Activated T-cell treated with anti-CD3 and anti-CD28 coated beads, Interleukin-2, amount 50 U/mL, for 72 hours (primary cell): ENCODE data around the gene TAMALIN. TPM values are rescaled to one million over a fixed set of nuclear protein-coding genes. Genes with fewer than 3 reads are reported as not detected.

Experiments used
- ATAC-seq, 2 donors: fragments of 150-1000 bp; cut with Tn5 transposase; replicated peaks in 1 of 2; 2 replicates each; pipeline ENCODE4 v1.10.0; 2021; ENCODE audit warnings: moderate library complexity in 2 of 2, mild to moderate bottlenecking in 1 of 2
- DNase-seq, 2 donors: peaks; one replicate each; pipeline ENCODE4 v3.0.0; 2021 to 2022; ENCODE audit warnings: mixed read lengths in 1 of 2
- H3K27ac Mint-ChIP-seq: one replicate; pipeline ENCODE4 v1.8.0; 2022; ENCODE audit warnings: mild to moderate bottlenecking, moderate library complexity, mixed read lengths
- H3K27me3 Mint-ChIP-seq: one replicate; pipeline ENCODE4 v1.8.0; 2022; ENCODE audit warnings: low read depth, mixed read lengths
- H3K36me3 Mint-ChIP-seq, 2 donors: one replicate each; pipeline ENCODE4 v1.8.0; 2022; ENCODE audit warnings: mixed read lengths in 2 of 2, mild to moderate bottlenecking in 1 of 2; ENCODE audit not compliant: insufficient read depth in 2 of 2
- H3K4me1 Mint-ChIP-seq: one replicate; pipeline ENCODE4 v1.8.0; 2022; ENCODE audit warnings: low read depth, mixed read lengths
- H3K4me3 Mint-ChIP-seq, 2 donors: one replicate each; pipeline ENCODE4 v1.8.0; 2022; ENCODE audit warnings: mild to moderate bottlenecking in 2 of 2, mixed read lengths in 2 of 2, moderate library complexity in 2 of 2
- H3K9me3 Mint-ChIP-seq, 2 donors: one replicate each; pipeline ENCODE4 v1.8.0; 2022; ENCODE audit warnings: mixed read lengths in 2 of 2
- total RNA-seq, 2 donors: library from RNA; stranded (reverse); gene quantifications; one replicate each; pipeline ENCODE4 v1.2.3, GENCODE V29; 2022

TAMALIN gene
- total RNA-seq = 10 to 100 TPM; 10.0 to 11.1 TPM

GRCh38 chr12:52006726-52007157, at the start of gene TAMALIN:
TAMALIN (plus strand) TSS chr12:52006946; CDS start chr12:52007020, 74 bp downstream.
- Mint-ChIP-seq H3K4me3 (peak within 1 kb of the TSS; percentile 81 to 91), H3K27ac (peak within 1 kb of the TSS; percentile 18), H3K27me3 (peaks cover 17% of the 10 kb centered on the region), H3K9me3 (no peaks in the 10 kb centered on the region), H3K4me1 (peaks cover 26% of the 10 kb centered on the region), H3K36me3 (no peaks in the 10 kb centered on the region)
- peak; percentile 74 to 79 for ATAC-seq
- DNase-seq = peak; percentile 80 to 84

GRCh38 chr12:51958542-51958941, 48.2 kb upstream of the TAMALIN start:
- no peaks in the 10 kb centered on the region for H3K27me3 Mint-ChIP-seq
- H3K27ac Mint-ChIP-seq = no peak overlapping the region
- peaks cover 0 to 3% of the 10 kb centered on the region in 2 donors for H3K36me3 Mint-ChIP-seq
- H3K4me1 Mint-ChIP-seq = peaks cover 48% of the 10 kb centered on the region
- DNase-seq (no peak), ATAC-seq (no peak)
- no peaks in the 10 kb centered on the region for H3K9me3 Mint-ChIP-seq
- H3K4me3 Mint-ChIP-seq = no peak overlapping the region

- Mint-ChIP-seq H3K4me1 (peaks cover 41% of the 10 kb centered on the region), H3K27me3 (no peaks in the 10 kb centered on the region), H3K9me3 (no peaks in the 10 kb centered on the region), H3K4me3 (no peak overlapping the region), H3K36me3 (peaks cover 0 to 3% of the 10 kb centered on the region in 2 donors), H3K27ac (no peak overlapping the region)
- no peak for DNase-seq
- no peak for ATAC-seq
Measured at GRCh38 chr12:51959211-51959610, 47.5 kb upstream of the TAMALIN start.

GRCh38 chr12:51959921-51960320, 46.8 kb upstream of the TAMALIN start:
- Mint-ChIP-seq H3K27me3 (no peaks in the 10 kb centered on the region), H3K4me3 (no peak overlapping the region), H3K4me1 (peaks cover 36% of the 10 kb centered on the region), H3K27ac (no peak overlapping the region), H3K9me3 (no peaks in the 10 kb centered on the region), H3K36me3 (peaks cover 0 to 3% of the 10 kb centered on the region in 2 donors)
- DNase-seq (no peak), ATAC-seq (no peak)

GRCh38 chr12:51960488-51960887, 46.3 kb upstream of the TAMALIN start:
- Mint-ChIP-seq H3K27me3 (no peaks in the 10 kb centered on the region), H3K4me3 (no peak overlapping the region), H3K9me3 (no peaks in the 10 kb centered on the region), H3K27ac (no peak overlapping the region), H3K36me3 (peaks cover 0 to 3% of the 10 kb centered on the region in 2 donors), H3K4me1 (peaks cover 32% of the 10 kb centered on the region)
- ATAC-seq (no peak), DNase-seq (no peak)

GRCh38 chr12:51960890-51961289, 45.9 kb upstream of the TAMALIN start:
- Mint-ChIP-seq H3K27ac (no peak overlapping the region), H3K27me3 (no peaks in the 10 kb centered on the region), H3K4me1 (peaks cover 27% of the 10 kb centered on the region), H3K4me3 (no peak overlapping the region), H3K9me3 (no peaks in the 10 kb centered on the region), H3K36me3 (peaks cover 0 to 3% of the 10 kb centered on the region in 2 donors)
- no peak for DNase-seq
- ATAC-seq = no peak

- Mint-ChIP-seq H3K4me3 (no peak overlapping the region), H3K27ac (no peak overlapping the region), H3K4me1 (peaks cover 24% of the 10 kb centered on the region), H3K36me3 (peaks cover 0 to 3% of the 10 kb centered on the region in 2 donors), H3K9me3 (no peaks in the 10 kb centered on the region), H3K27me3 (no peaks in the 10 kb centered on the region)
- DNase-seq (no peak), ATAC-seq (no peak)
Measured at GRCh38 chr12:51961834-51962233, 44.9 kb upstream of the TAMALIN start.

GRCh38 chr12:51962737-51963136, 44.0 kb upstream of the TAMALIN start:
- no peak overlapping the region for H3K27ac Mint-ChIP-seq
- no peak for DNase-seq
- H3K9me3 Mint-ChIP-seq = no peaks in the 10 kb centered on the region

GRCh38 chr12:51963477-51963876, 43.3 kb upstream of the TAMALIN start:
- H3K27ac Mint-ChIP-seq = no peak overlapping the region
- H3K36me3 Mint-ChIP-seq = peaks cover 0 to 3% of the 10 kb centered on the region in 2 donors
- no peaks in the 10 kb centered on the region for H3K27me3 Mint-ChIP-seq
- H3K4me3 Mint-ChIP-seq = no peak overlapping the region
- H3K4me1 Mint-ChIP-seq = peaks cover 24% of the 10 kb centered on the region
- ATAC-seq = no peak
- no peaks in the 10 kb centered on the region for H3K9me3 Mint-ChIP-seq
- DNase-seq = no peak

More at GRCh38 chr12:51962737-51963136, 44.0 kb upstream of the TAMALIN start:
- Mint-ChIP-seq H3K36me3 (peaks cover 0 to 3% of the 10 kb centered on the region in 2 donors), H3K27me3 (no peaks in the 10 kb centered on the region), H3K4me1 (peaks cover 24% of the 10 kb centered on the region), H3K4me3 (no peak overlapping the region)
- ATAC-seq = no peak

GRCh38 chr12:51969643-51970042, 37.1 kb upstream of the TAMALIN start:
- no peak for DNase-seq
- Mint-ChIP-seq H3K36me3 (no peaks in the 10 kb centered on the region), H3K4me1 (peaks cover 50% of the 10 kb centered on the region)

GRCh38 chr12:51970904-51971646, 35.7 kb upstream of the TAMALIN start:
- peak; percentile 70 to 71 for DNase-seq
- Mint-ChIP-seq H3K9me3 (no peaks in the 10 kb centered on the region), H3K27me3 (peaks cover 13% of the 10 kb centered on the region), H3K27ac (peak overlapping the region; percentile 66), H3K4me1 (peaks cover 65% of the 10 kb centered on the region), H3K36me3 (peaks cover 0 to 5% of the 10 kb centered on the region in 2 donors), H3K4me3 (peak overlapping the region; percentile 78 to 80)
- ATAC-seq = peak; percentile 89 to 92

More at GRCh38 chr12:51969643-51970042, 37.1 kb upstream of the TAMALIN start:
- Mint-ChIP-seq H3K27me3 (peaks cover 13% of the 10 kb centered on the region), H3K9me3 (no peaks in the 10 kb centered on the region), H3K27ac (no peak overlapping the region), H3K4me3 (peak overlapping the region in 1 of 2 donors; percentile 27)
- no peak for ATAC-seq

- Mint-ChIP-seq H3K27ac (peak overlapping the region; percentile 66), H3K36me3 (peaks cover 3 to 5% of the 10 kb centered on the region in 2 donors), H3K27me3 (peaks cover 13% of the 10 kb centered on the region), H3K4me3 (peak overlapping the region; percentile 78 to 80), H3K4me1 (peaks cover 72% of the 10 kb centered on the region), H3K9me3 (no peaks in the 10 kb centered on the region)
- ATAC-seq = no peak
- DNase-seq = no peak
Measured at GRCh38 chr12:51971679-51972421, 34.9 kb upstream of the TAMALIN start.

GRCh38 chr12:51972422-51972812, 34.3 kb upstream of the TAMALIN start:
- Mint-ChIP-seq H3K27ac (no peak overlapping the region), H3K27me3 (peaks cover 13% of the 10 kb centered on the region), H3K36me3 (peaks cover 4 to 5% of the 10 kb centered on the region in 2 donors), H3K4me1 (peaks cover 73% of the 10 kb centered on the region), H3K4me3 (peak overlapping the region; percentile 53 to 69), H3K9me3 (no peaks in the 10 kb centered on the region)
- ATAC-seq (no peak), DNase-seq (no peak)
